HG03442 (cell line): ENCODE measurements around the gene MT1A.

Experiments
- ATAC-seq: cut with Tn5 transposase; IDR thresholded peaks from one replicate; pipeline ENCODE4 v1.9.1; 2021; ENCODE audit warnings: mild to moderate bottlenecking, moderate library complexity; ENCODE audit not compliant: unreplicated experiment

The MT1A gene

DNA sequence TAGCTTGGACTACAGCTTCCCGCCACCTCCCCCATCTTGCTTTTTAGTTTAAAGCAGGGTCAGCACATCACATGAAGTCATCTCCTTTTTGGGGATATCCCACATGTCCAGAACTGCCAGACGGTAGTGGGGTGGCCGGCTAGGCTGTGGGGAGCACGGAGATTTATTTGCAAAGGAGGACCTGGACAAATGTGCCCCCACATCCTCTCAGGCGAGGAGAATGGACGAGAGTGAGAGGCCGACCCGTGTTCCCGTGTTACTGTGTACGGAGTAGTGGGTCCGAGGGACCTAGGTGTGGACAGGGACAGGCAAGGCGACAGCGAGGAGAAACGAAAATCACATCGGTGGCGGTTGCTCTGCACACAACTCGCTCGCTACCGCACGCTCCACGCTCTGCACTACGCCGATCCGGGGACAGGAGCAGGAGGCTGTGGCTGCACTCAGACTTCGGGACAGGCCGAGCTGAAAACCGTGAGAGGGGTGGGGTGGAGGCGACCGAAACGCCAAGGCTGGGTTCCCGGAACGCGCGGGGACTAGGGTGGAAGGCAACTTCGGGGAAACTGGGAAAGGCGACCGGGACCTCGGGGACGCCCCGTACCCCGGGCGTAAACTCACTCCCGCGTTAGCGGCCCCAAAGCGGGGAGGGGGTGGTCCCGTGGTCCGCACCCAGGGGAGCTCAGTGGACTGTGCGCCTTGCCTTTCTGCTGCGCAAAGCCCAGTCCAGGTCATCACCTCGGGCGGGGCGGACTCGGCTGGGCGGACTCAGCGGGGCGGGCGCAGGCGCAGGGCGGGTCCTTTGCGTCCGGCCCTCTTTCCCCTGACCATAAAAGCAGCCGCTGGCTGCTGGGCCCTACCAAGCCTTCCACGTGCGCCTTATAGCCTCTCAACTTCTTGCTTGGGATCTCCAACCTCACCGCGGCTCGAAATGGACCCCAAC, at the start of gene MT1A:
MT1A (plus strand) TSS at position 853 of the 937 bp plus-strand sequence; CDS start at position 926, 73 bp downstream.
- no peak for ATAC-seq

DNA sequence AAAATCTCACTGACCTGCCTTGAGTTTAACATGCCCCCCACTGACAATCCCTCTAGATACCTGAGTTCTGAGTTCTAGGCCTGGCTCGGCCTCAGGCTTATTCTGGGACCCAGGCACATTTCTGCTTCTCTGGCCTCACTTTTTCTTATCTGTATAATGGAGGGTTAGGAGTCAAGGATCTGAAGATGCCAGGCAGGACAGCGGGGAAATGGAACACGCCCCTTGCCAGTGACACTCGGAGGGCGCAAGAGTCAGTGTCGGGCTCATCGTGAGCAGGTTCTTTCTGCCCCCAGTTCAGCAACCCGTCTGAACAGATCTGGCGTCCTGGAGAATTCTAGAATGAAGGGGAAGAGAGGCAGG, 49.7 kb upstream of the MT1A start:
- no peak for ATAC-seq

DNA sequence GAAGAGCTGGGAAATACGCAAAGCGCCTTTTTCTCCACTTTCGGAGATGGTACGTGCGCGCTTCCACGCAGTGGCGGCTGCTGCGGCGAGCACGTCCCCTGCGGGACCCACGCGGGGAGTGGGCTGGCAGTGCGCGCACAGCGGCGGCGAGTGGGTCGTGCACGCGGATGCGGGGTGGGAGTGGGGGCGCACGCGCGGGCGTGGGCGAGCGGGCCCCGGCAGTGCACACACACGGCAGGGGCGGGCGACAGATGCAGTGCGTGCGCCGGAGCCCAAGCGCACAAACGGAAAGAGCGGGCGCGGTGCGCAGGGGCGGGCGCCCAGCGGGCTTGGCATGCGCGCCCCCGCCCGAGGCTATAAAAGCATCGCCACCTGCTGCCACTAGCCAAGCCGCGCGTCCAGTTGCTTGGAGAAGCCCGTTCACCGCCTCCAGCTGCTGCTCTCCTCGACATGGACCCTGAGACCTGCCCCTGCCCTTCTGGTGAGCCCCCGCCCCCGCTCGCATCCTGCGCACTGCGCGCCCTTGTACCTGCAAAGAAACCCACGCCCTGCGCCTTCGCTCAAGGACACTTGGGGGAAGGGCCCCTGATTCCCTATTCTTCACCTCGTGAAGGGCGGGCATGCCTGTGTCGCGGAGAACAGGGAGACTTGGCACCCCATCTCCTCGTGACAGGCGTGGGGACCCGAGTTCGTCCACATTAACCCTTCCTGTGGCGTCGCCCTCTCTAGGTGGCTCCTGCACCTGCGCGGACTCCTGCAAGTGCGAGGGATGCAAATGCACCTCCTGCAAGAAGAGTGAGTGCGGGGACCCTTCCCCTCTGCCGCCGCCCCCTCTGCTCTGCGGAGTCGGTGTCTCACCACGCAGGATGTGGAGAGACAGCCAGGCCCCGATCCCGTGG, 49.1 kb upstream of the MT1A start, which contains the start of gene MT3:
MT3 (plus strand) TSS at position 388 of the 899 bp plus-strand sequence; CDS start at position 451, 63 bp downstream.
- ATAC-seq = no peak

DNA sequence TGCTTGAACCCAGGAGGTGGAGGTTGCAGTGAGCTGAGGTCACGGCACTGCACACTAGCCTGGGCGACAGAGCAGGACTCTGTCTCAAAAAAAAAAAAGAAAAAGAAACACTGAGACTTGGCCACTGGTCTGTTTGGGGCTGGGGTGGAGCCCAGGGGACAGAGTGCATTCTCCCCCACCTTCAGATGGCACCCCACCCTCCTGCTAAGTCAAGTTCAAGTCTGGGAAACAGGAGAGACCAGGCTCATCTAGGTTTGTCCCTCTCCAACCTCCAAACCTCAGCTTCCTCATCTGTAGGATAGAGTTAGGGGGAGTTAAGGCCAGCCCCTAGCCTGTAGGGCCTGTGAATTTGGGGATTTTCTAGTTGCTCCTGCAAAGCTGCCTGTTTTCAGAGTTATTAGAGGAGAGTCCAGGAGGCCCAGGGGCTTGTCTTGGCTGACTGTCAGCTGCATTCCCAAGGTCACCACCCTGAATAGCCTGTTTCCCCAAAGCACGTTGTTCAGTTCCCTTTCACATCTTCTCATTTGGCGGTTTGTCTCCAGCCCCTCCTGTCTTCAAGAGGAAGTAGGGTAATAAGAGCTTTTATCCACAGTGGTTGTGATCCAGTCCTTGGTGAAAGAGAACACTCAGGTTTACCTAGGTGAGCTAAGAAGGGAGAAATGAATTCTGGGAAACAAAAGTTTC, 46.9 kb upstream of the MT1A start:
- ATAC-seq = no peak

DNA sequence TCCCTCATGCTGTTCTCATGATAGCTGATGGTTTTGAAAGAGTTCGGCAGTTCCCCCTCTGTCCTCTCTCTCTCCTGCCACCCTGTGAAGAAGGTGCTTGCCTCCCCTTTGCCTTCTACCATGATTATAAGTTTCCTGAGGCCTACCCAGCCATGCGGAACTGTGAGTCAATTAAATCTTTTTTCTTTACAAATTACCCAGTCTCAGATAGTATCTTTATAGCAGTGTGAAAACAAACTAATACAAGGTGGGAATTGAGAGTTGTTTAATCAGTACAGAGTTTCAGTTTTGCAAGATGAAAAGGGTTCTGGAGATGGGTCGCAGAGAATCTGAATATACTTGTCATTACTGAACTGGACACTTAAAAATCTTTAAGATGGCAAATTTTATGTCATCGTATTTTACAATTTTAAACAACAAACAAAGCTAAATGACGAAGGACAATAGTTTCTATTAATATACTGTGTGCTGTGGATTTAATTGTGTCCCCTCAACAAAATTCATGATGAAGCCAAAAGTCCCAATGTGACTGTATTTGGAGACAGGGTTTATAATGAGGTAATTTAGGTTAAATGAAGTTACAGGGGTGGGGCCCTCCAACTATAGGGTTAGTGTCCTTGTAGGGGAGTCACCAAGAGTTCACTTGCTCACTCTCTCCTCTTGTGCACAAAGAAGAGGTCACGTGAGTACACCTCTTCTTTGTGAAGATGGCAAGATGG, 44.7 kb upstream of the MT1A start:
- ATAC-seq = no peak

DNA sequence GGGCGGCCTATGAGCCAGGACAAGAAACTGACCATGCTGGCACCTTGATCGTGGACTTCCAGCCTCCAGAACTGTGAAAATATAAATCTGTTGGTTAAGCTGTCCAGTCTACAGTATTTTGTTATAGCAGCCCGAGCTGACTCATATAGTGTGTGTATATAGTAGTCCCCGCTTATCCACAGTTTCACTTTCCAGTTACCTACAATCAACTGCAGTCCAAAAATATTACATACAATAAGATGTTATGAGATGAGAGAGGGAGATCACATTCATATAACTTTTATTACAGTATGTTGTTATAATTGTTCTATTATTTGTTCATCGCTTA, 44.2 kb upstream of the MT1A start:
- no peak for ATAC-seq

DNA sequence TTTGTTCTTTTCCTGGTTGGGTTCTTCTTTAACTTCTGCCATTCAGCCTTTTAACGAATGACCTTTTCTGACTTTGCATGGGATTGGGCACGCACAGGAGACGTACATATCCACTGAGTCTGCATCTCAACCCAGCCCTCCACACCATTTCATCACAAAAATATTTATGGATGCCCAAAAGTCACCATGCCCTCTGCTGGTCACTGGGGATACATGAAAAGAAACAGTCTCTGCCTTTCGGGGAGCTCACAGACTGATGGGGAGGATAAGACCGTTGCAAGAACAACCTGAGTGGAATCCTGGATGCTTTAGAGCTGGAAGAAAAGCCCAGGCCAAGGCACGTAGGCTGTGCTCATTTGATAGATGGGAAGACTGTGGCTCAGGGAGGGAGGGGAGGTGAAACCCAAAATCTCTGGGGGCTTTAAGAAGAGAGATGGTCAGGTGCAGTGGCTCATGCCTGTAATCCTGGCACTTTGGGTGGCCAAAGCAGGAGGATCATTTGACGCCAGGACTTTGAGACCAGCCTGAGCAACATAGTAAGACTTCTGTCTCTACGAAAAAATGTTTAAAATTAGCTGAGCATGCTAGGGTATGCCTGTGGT, 38.0 kb upstream of the MT1A start:
- no peak for ATAC-seq

DNA sequence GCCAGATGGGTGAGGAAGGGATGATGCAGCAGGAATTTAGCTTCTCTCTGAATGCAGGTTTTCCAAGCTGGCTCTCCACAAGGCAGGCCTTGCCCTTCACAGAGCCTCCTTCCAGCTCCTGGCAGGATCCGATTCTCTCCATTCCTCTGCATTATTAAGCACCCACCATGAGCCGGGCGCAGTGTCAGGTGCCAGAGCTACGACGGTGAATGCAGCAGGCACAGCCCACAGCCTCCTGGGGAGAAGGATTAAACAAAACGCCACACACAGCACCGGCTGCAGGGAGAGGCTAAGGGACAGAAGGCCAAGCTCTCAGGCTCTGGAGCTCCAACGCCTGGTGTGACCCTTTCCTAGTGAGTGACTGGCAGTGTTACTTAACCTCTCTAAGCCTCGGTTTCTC, 37.1 kb upstream of the MT1A start:
- no peak for ATAC-seq

DNA sequence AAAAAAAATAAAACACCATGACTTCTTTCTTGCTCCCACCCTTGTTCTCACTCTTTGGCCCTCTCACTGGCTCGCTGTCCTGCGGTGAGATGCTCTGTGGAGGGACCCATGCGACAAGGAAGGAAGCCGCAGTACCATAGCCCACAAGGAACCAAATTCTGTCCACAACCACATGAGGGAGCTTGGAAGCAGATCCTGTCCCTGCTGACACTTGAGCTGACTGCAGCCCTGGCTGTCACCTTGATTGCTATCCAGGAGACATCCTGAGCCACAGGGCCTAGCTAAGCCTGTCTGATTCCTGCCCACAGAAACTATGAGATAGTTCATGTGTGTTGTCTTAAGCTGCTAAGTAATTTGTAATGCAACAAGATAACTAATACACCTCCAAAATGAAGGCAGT, 34.9 kb upstream of the MT1A start:
- ATAC-seq = no peak

DNA sequence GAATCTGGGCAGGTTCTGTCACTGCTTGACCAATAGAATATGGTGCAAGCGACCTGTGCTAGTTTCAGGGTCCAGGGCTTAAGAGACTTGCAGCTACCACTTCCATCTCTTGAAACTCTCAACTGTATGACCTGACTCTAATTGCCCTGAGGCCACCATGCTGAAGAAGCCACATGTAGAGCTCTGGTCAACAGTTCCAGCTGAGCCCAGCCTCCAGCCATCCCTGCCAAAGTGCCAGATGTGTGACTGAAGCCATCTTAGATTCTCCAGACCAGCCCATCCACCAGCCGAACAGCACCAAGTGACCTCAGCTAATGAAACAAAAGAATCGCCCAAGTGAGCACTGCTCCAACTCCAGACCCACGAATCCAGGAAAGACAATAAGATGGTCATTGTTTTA, 33.5 kb upstream of the MT1A start:
- no peak for ATAC-seq

DNA sequence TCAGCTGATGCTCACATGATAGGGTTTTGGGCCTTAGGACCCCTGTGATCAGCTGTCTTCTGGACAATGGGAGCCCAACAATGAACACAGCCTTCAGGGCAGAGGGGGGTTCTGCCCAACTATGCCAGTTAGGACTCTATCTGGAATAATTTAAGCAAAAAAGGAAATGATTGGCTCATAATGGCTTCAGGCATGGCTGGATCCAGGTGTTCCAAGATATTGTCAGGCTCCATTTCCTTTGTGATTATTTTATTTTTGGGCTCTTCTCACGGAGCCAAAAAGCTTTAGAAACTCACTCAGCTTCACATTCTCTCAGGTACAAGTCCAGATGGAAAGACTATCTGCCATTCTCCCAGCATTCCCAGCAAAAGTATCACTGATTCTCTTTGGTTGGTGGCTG, 33.0 kb upstream of the MT1A start:
- ATAC-seq = no peak

DNA sequence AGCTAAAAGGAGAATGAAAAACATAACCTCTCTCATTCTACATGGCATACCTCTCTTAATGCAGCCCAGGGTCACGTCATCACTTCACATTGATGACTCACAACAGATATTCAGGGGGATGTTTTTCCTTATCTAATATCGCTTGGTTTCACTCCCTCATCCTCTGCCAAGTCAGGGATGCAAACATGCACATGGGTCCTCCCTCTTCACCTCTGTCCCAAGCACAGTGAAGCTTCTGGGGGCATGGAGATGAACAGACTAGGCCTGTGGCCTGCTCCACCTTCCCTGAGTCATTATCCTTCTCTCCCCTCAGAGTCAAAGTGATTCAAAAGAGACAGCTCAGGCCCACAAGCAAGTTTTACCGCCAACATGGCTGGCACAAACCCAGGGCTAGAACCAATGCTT, 32.4 kb upstream of the MT1A start:
- ATAC-seq = no peak

DNA sequence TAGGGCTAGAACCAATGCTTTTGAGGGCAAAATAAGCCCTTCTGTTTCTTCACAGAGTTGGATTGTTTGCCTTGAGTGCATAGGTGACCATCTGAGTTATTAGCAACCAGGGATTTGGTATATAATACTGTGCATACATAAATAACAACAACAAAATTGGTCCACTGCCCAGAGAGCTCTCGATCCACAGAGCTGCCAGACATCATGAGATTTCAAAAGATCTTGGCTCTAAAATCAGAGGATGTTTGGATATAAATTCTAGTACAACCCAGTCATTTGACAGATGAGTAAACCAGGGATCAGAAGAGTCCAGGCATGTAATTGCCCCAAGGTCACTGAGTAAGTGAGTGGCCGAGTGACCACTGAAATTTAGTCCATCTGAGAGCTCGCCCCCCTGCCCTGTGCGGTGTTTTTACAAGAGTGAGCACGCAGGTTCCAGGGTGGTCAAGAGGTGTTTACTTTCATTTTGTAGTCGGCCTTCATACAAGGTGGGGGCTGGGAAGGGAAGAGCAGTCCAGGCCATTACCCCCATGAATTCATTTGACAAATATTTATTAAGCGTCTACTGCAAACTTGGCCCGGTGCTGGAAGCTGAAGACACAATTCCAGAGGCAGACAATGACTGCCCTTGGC, 31.9 kb upstream of the MT1A start:
- no peak for ATAC-seq

DNA sequence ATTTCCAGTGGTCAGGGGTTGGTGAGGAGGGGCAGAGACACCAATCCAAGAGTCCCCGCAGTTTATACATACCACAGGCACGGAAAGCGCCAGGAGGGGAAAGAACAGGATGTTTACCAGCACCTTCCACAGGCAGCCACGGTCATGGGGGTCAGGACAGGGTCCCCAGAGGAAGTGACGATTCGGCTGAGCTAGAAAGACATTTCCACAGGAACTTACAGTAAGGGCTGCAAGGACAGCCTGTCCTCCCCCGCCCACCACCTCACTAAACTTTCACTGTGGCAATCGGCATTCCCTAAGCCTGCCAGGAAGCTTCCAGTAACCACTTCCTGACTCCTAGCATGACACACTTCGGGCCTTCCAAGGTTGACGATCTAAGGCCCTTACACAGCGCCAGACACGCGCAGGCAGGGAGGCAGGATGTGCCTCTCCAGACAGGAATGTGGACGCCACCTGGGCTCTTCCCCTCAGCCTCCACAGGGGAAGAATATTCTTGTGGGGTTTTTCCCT, 31.3 kb upstream of the MT1A start:
- ATAC-seq = no peak

DNA sequence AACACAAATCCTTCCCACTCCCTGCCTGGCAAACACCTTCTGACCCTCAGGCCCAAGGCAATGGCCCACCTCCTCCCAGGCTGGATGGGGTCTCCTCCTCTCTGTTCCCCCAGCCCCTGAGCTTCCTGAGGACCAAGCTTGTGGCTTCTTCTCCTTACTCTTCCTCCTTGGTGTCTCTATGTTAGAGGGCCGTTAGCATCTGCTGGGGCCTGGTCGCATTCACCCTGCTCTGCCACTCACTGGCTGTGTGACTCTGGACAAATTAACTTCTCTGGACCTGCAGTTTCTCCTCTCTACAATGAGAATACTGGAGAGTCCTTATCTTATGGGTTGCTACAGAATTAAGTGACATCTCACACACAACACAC, 30.8 kb upstream of the MT1A start:
- ATAC-seq = no peak

DNA sequence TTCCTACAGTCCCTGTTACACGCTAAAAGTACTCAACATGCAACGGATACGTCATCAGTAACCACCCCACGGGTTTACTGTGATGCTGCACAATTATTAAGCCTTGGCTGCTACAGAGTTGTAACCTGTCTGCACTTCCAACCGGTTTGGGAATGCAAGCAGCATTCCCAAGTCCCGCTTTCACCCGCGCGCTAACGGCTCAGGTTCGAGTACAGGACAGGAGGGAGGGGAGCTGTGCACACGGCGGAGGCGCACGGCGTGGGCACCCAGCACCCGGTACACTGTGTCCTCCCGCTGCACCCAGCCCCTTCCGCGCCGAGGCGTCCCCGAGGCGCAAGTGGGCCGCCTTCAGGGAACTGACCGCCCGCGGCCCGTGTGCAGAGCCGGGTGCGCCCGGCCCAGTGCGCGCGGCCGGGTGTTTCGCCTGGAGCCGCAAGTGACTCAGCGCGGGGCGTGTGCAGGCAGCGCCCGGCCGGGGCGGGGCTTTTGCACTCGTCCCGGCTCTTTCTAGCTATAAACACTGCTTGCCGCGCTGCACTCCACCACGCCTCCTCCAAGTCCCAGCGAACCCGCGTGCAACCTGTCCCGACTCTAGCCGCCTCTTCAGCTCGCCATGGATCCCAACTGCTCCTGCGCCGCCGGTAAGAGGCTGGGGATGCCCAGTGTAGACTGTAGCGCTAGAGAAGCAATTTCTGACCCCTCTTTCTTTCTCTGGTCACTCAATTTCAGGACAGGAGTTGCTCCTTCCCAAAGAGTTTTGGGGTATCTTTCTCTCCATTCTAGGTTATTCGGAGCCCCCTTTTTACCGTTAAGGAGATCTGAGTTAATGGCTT, 30.2 kb upstream of the MT1A start, which contains the start of gene MT2A:
MT2A (plus strand) TSS at position 542 of the 833 bp plus-strand sequence; CDS start at position 614, 72 bp downstream.
- ATAC-seq = peak; percentile 87

DNA sequence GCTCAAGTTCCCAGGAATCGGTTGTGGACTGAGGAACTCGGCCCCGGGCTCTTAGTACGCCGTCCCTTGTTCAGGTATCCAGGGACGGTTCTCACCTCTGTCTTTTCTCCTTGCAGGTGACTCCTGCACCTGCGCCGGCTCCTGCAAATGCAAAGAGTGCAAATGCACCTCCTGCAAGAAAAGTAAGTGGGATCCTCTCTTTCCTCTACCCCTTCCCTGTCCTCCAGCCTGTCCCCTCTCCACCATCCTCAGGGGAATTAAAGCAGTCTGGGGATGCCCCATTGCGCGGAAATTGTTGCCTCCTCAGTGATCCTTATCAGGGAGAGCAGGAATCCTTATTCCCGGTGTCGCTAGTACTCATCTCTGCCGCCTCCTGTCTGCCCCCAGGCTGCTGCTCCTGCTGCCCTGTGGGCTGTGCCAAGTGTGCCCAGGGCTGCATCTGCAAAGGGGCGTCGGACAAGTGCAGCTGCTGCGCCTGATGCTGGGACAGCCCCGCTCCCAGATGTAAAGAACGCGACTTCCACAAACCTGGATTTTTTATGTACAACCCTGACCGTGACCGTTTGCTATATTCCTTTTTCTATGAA, 29.5 kb upstream of the MT1A start:
- no peak for ATAC-seq

DNA sequence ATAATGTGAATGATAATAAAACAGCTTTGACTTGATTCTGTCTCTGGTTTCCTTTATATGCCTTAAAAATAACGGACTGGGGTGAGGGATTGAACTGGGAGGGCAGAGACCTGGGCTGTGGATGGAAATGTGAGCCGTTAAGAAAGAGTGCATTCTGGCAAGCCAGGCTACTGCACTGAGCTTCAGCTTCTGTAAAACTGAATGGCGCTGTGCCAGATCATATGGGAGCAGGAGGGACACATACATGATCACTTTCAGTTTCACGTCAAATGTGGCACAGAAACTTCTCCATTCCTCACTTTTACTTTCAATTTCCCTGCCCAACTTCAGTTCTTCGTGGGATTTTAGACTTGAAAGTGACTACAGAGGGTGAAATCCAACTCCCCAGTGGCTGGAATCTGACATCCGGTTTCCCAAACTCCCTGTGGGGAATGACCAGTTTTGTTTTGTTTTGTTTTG, 29.0 kb upstream of the MT1A start:
- ATAC-seq = peak; percentile 32
